ENCODE data around the gene CLCN2. TPM values are rescaled to one million over a fixed set of nuclear protein-coding genes. Genes with fewer than 3 reads are reported as not detected.
A peak's percentile ranks its signal among the peaks of the same experiment; 100 is the strongest.

The CLCN2 gene
- polyA plus RNA-seq, 2 of the 4 experiments (the other 2 are of a cell fraction), result 2.2 to 5.4 TPM

DNA sequence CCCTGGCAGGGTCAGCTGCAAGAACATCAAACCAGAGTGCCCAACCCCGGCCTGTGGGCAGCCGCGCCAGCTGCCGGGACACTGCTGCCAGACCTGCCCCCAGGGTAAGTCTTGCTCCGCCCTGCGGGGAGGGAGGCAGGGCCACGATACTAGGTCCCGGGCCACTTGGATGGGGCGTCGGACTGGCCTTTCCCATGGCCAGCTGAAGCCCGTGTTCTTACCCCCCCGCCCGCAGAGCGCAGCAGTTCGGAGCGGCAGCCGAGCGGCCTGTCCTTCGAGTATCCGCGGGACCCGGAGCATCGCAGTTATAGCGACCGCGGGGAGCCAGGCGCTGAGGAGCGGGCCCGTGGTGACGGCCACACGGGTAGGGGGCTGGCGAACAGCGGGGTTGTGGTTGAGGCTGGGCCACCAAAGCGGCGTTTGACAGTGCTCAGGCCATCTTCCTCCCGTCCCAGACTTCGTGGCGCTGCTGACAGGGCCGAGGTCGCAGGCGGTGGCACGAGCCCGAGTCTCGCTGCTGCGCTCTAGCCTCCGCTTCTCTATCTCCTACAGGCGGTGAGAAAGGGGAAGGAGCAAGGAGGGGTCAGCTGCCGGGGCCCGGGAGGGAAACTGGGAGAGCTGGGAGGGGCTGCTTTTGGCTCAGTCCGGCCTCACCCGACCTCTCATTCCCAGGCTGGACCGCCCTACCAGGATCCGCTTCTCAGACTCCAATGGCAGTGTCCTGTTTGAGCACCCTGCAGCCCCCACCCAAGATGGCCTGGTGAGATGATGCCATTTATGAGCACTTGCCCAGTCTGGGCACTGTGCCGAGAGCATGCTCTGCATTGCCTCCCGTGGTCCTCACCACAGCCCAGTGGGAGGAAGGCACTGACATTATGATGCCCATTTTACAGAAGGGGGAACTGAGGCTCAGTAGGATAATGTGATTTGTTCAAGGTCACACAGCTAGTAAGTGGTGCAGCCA, 20.1 kb upstream of the CLCN2 start:
- Histone ChIP-seq H3K27ac (no peak overlapping the region), H3K4me3 (no peak overlapping the region), H3K9me3 (no peaks in the 10 kb centered on the region), H3K4me2 (no peak overlapping the region), H3K4me1 (0 out of 3 replicates have a peak, but pooled peaks cover 4% of the 10 kb centered on the region)
- ATAC-seq, result no peak
- ChIA-PET POLR2A (no interaction called here), CTCF (interaction anchor here (1.4 to 1.5 kb wide), 2 partner anchors 10 kb away, joined by 6 to 9 read pairs; no protein-coding TSS in a partner anchor)
- DNase-seq (ENCODE audit: low read depth in 1 of 2, low spot score in 1 of 2), result no peak
- WGBS (ENCODE audit: missing lambda C conversion rate), result 90% methylated on average over 28 of the region's 55 CpGs
- no peak for FAIRE-seq
- TF ChIP-seq NR3C1 (IDR thresholded peaks at IDR 0.05), result no peak
- TF ChIP-seq RFX5 (IDR thresholded peaks at IDR 0.05), result no peak
- TF ChIP-seq SREBF2 (IDR thresholded peaks at IDR 0.05), result no peak
- TF ChIP-seq, protein P1, sequence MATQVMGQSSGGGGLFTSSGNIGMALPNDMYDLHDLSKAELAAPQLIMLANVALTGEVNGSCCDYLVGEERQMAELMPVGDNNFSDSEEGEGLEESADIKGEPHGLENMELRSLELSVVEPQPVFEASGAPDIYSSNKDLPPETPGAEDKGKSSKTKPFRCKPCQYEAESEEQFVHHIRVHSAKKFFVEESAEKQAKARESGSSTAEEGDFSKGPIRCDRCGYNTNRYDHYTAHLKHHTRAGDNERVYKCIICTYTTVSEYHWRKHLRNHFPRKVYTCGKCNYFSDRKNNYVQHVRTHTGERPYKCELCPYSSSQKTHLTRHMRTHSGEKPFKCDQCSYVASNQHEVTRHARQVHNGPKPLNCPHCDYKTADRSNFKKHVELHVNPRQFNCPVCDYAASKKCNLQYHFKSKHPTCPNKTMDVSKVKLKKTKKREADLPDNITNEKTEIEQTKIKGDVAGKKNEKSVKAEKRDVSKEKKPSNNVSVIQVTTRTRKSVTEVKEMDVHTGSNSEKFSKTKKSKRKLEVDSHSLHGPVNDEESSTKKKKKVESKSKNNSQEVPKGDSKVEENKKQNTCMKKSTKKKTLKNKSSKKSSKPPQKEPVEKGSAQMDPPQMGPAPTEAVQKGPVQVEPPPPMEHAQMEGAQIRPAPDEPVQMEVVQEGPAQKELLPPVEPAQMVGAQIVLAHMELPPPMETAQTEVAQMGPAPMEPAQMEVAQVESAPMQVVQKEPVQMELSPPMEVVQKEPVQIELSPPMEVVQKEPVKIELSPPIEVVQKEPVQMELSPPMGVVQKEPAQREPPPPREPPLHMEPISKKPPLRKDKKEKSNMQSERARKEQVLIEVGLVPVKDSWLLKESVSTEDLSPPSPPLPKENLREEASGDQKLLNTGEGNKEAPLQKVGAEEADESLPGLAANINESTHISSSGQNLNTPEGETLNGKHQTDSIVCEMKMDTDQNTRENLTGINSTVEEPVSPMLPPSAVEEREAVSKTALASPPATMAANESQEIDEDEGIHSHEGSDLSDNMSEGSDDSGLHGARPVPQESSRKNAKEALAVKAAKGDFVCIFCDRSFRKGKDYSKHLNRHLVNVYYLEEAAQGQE (IDR thresholded peaks at IDR 0.05), result no peak
- no peak for TF ChIP-seq HOXA7 (CRISPR knock-in tag; IDR thresholded peaks at IDR 0.05)

DNA sequence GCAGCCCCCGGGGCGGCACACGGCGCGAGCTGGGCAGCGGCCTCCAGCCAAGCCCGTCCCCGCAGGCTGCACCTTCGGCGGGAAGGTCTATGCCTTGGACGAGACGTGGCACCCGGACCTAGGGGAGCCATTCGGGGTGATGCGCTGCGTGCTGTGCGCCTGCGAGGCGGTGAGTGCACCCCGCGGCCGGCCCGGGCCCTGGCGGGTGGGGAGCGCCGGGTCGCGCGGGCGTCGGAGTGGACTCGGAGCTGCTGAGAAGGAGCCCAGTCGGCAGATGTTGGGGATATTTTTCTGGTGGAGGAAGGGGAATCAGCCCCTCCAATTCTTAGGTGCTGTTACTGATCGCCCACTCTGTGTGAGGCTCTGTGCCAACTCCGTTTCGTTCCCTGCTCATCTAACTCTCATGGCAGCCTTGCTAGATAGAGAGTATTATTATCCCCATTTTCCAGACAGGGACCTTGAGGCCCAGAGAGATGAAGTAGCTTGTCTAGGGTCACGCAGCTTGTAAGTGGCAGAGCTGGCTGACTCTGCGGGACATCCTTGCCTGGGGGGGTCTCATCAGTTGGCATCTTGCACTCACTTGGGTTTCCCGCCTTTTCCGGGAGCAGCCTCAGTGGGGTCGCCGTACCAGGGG, 19.3 kb upstream of the CLCN2 start:
- ATAC-seq (0 out of 6 replicates have a peak, but pooled peaks of 1 of the 2 experiments have one; percentile 32), FAIRE-seq (no peak), DNase-seq (ENCODE audit: low read depth in 1 of 2, low spot score in 1 of 2) (no peak)
- WGBS (ENCODE audit: missing lambda C conversion rate), result 76% methylated on average over 4 of the region's 42 CpGs
- Histone ChIP-seq H3K27ac (peak overlapping the region; percentile 63 to 84; a peak in 4 of 6 replicates), H3K4me3 (peak overlapping the region; percentile 70), H3K4me1 (0 out of 3 replicates have a peak, but pooled peaks cover 4% of the 10 kb centered on the region), H3K9me3 (no peaks in the 10 kb centered on the region), H3K4me2 (peak overlapping the region; percentile 100)
- TF ChIP-seq MYC (IDR thresholded peaks at IDR 0.05; ENCODE audit: borderline replicate concordance, low read length) (no peak), POLR2A (IDR thresholded peaks at IDR 0.05; ENCODE audit: low read length) (no peak), CBX2 (IDR thresholded peaks at IDR 0.05; ENCODE audit: borderline replicate concordance, low read depth) (no peak), EHF (CRISPR knock-in tag; IDR thresholded peaks at IDR 0.05) (no peak), MAFK (IDR thresholded peaks at IDR 0.05; ENCODE audit: partially characterized antibody) (no peak), EHMT2 (IDR thresholded peaks at IDR 0.05; ENCODE audit: low read depth) (no peak), RARB (CRISPR knock-in tag; IDR thresholded peaks at IDR 0.05) (no peak), TP53 (CRISPR knock-in tag; IDR thresholded peaks at IDR 0.05) (no peak), BHLHE40 (IDR thresholded peaks at IDR 0.05; ENCODE audit: low read depth, low read length) (no peak), HDAC2 (IDR thresholded peaks at IDR 0.05) (no peak), SMC3 (IDR thresholded peaks at IDR 0.05) (no peak), HOXA7 (CRISPR knock-in tag; IDR thresholded peaks at IDR 0.05) (no peak), CHD2 (IDR thresholded peaks at IDR 0.05; ENCODE audit: low read length, partially characterized antibody) (no peak), RNF2 (IDR thresholded peaks at IDR 0.05; ENCODE audit: borderline replicate concordance, low read depth) (no peak)
- CTCF ChIA-PET, result interaction anchor here (1.4 kb wide), 1 partner anchor 9 kb away, joined by 9 read pairs; no protein-coding TSS in a partner anchor
- POLR2A ChIA-PET, result no interaction called here

DNA sequence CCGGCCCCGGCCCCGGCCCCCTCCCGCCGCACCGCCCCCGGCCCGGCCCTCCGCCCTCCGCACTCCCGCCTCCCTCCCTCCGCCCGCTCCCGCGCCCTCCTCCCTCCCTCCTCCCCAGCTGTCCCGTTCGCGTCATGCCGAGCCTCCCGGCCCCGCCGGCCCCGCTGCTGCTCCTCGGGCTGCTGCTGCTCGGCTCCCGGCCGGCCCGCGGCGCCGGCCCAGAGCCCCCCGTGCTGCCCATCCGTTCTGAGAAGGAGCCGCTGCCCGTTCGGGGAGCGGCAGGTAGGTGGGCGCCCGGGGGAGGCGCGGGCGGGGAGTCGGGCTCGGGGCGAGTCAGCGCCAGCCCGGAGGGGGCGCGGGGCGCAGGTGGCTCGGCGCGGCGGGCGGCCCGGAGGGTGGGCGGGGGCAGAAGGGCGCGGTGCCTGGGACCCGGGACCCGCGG, 18.8 kb upstream of the CLCN2 start:
- TF ChIP-seq GATA3 (IDR thresholded peaks at IDR 0.05; ENCODE audit: borderline replicate concordance) (no peak), EP300 (IDR thresholded peaks at IDR 0.05) (no peak), POLR2A (IDR thresholded peaks at IDR 0.05; ENCODE audit: low read length) (no peak), NR3C1 (IDR thresholded peaks at IDR 0.05) (no peak), FOSB (CRISPR knock-in tag; IDR thresholded peaks at IDR 0.05) (no peak), HEYL (CRISPR knock-in tag; IDR thresholded peaks at IDR 0.05) (no peak)
- TF ChIP-seq, protein P2, sequence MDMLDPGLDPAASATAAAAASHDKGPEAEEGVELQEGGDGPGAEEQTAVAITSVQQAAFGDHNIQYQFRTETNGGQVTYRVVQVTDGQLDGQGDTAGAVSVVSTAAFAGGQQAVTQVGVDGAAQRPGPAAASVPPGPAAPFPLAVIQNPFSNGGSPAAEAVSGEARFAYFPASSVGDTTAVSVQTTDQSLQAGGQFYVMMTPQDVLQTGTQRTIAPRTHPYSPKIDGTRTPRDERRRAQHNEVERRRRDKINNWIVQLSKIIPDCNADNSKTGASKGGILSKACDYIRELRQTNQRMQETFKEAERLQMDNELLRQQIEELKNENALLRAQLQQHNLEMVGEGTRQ (IDR thresholded peaks at IDR 0.05), result no peak
- TF ChIP-seq, protein P3, sequence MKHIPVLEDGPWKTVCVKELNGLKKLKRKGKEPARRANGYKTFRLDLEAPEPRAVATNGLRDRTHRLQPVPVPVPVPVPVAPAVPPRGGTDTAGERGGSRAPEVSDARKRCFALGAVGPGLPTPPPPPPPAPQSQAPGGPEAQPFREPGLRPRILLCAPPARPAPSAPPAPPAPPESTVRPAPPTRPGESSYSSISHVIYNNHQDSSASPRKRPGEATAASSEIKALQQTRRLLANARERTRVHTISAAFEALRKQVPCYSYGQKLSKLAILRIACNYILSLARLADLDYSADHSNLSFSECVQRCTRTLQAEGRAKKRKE (CRISPR knock-in tag; IDR thresholded peaks at IDR 0.05; ENCODE audit: low read depth), result no peak
- TF ChIP-seq, protein P4, sequence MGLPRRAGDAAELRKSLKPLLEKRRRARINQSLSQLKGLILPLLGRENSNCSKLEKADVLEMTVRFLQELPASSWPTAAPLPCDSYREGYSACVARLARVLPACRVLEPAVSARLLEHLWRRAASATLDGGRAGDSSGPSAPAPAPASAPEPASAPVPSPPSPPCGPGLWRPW (IDR thresholded peaks at IDR 0.05), result no peak
- TF ChIP-seq, protein P5, sequence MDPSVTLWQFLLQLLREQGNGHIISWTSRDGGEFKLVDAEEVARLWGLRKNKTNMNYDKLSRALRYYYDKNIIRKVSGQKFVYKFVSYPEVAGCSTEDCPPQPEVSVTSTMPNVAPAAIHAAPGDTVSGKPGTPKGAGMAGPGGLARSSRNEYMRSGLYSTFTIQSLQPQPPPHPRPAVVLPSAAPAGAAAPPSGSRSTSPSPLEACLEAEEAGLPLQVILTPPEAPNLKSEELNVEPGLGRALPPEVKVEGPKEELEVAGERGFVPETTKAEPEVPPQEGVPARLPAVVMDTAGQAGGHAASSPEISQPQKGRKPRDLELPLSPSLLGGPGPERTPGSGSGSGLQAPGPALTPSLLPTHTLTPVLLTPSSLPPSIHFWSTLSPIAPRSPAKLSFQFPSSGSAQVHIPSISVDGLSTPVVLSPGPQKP (IDR thresholded peaks at IDR 0.05; ENCODE audit: low read depth, low read length), result no peak
- H3K27ac ChIP-seq, result peak overlapping the region; percentile 63 to 84; a peak in 5 of 6 replicates
- peak in 1 of 2 experiments; percentile 62; a peak in 2 of 6 replicates for ATAC-seq
- H3K4me3 ChIP-seq, result peak overlapping the region; percentile 70
- ChIA-PET POLR2A (no interaction called here), CTCF (interaction anchor here (1.4 kb wide), 1 partner anchor 9 kb away, joined by 9 read pairs; no protein-coding TSS in a partner anchor)
- FAIRE-seq, result no peak
- peak overlapping the region; percentile 100 for H3K4me2 ChIP-seq
- no peaks in the 10 kb centered on the region for H3K9me3 ChIP-seq
- WGBS (ENCODE audit: missing lambda C conversion rate), result no CpG with 5 or more reads among the region's 62 CpGs
- peak in 1 of 2 experiments; percentile 31 for DNase-seq (ENCODE audit: low read depth in 1 of 2, low spot score in 1 of 2)
- H3K4me1 ChIP-seq, result 0 out of 3 replicates have a peak, but pooled peaks cover 4% of the 10 kb centered on the region

All from A549 (cell line).